Muscle layer of duodenum (tissue), 2 donors: ENCODE data around the gene GOLGB1.
"Not testable (repeated sequence)": the region's sequence is repeated elsewhere in the genome, so short reads cannot be mapped to it uniquely, and the experiment has no call there.

ENCODE experiments used
- H3K27ac ChIP-seq: one replicate; pipeline ENCODE4 v1.7.0; 2013; ENCODE audit warnings: mild to moderate bottlenecking, low read length
- H3K27me3 ChIP-seq: one replicate; pipeline ENCODE4 v1.7.0; 2013; ENCODE audit warnings: low read depth, mild to moderate bottlenecking, control low read depth, low read length
- H3K36me3 ChIP-seq, 2 donors: one replicate each; pipeline ENCODE4 v1.7.0; 2013; ENCODE audit warnings: low read length in 2 of 2, control low read depth in 1 of 2, mild to moderate bottlenecking in 1 of 2; ENCODE audit not compliant: insufficient read depth in 2 of 2, control insufficient read depth in 1 of 2
- H3K4me1 ChIP-seq, 2 donors: one replicate each; pipeline ENCODE4 v1.7.0; 2013; ENCODE audit warnings: low read length in 2 of 2, mild to moderate bottlenecking in 2 of 2, control low read depth in 1 of 2, moderate library complexity in 1 of 2; ENCODE audit not compliant: insufficient read depth in 2 of 2, control insufficient read depth in 1 of 2
- H3K4me3 ChIP-seq, 2 donors: one replicate each; pipeline ENCODE4 v1.7.0; 2013; ENCODE audit warnings: low read length in 2 of 2, low read depth in 1 of 2, mild to moderate bottlenecking in 1 of 2
- H3K9me3 ChIP-seq, 2 donors: one replicate each; pipeline ENCODE4 v1.7.0; 2013; ENCODE audit warnings: low read length in 2 of 2, control low read depth in 1 of 2, mild to moderate bottlenecking in 1 of 2; ENCODE audit not compliant: control insufficient read depth in 1 of 2
- donor health status: healthy.

GOLGB1 gene

DNA sequence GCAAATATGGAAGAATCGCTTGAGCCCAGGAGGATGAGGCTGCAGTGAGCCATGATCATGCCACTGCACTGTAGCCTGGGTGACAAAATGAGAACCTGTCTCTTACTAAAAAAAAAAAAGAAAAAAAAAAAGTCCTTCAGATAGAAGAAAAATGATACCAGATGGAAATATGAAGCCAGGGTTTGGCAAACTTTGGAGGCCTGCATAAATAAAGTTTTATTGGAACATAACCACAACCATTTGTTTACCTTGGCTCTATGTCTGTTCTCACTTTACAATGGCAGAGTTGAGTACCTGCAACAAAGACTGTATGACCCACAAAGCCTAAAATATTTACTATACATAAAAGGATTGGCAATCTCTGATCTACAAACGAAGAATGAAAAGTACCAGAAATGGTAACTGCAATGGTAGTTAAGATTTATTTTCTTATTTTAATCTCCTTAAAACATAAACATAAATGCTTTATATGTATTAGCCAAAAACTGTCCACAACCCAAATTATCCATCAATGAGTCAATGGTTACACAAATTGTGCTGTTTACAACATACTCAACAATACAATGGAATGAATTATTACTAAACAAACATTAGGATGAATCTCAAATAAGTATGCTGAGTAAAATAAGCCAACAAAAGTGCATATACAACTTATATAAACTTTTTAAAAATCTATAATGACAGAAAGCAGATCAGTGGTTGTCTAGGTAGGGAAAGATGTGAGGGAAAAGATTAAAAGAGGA lies 41.8 kb downstream of the GOLGB1 start:
- Histone ChIP-seq H3K4me3 (no peak overlapping the region), H3K27ac (no peak overlapping the region), H3K36me3 (peaks cover 6 to 33% of the 10 kb centered on the region in 2 donors), H3K9me3 (peaks cover 0 to 2% of the 10 kb centered on the region in 2 donors), H3K27me3 (no peaks in the 10 kb centered on the region), H3K4me1 (no peaks in the 10 kb centered on the region)

DNA sequence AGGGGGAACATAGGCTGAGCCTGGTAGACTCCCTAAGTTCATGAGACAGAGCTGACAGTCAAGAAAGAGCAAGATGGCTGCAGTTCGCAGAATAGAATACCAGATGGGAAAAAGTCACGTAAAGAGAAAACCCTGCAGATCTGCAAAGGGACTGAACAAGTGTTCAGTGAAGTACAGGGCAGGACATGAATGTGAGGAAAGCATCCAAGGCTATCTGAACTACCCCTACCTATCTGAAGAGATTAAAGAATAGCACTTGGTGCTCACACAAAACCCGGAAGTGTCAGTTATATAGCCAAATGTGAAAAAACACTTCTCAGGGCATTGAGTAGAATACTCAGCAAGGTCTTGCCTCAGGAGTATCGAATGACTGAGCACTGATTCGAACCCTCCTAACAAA lies 44.0 kb downstream of the GOLGB1 start:
- Histone ChIP-seq H3K27me3 (no peaks in the 10 kb centered on the region), H3K36me3 (peaks cover 18 to 42% of the 10 kb centered on the region in 2 donors), H3K9me3 (peaks cover 0 to 2% of the 10 kb centered on the region in 2 donors)

DNA sequence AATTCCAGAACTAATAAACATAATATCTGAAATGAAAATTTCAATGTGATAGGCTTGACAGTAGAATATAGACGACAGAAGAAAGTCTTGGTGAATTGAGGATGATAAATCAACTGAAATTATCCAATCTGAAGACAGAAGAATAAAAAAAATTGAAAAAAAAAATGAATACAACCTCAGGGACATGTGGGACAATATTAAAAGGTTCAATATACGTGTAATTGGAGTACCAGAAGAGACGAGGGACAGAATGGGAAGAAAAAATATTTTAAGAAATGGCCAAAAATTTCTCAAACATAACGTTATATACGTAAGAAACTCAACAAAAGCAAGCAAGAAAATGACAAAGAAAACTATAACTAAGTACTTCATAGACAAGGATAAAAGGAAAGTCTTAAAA lies 45.6 kb downstream of the GOLGB1 start:
- no peak overlapping the region for H3K4me3 ChIP-seq
- no peaks in the 10 kb centered on the region for H3K27me3 ChIP-seq
- peaks cover 0 to 2% of the 10 kb centered on the region in 2 donors for H3K9me3 ChIP-seq
- no peak overlapping the region for H3K27ac ChIP-seq
- H3K4me1 ChIP-seq = no peaks in the 10 kb centered on the region
- H3K36me3 ChIP-seq = peaks cover 23 to 42% of the 10 kb centered on the region in 2 donors

More for the DNA sequence above, 44.0 kb downstream of the GOLGB1 start:
- Histone ChIP-seq H3K4me1 (no peaks in the 10 kb centered on the region), H3K4me3 (no peak overlapping the region), H3K27ac (no peak overlapping the region)

DNA sequence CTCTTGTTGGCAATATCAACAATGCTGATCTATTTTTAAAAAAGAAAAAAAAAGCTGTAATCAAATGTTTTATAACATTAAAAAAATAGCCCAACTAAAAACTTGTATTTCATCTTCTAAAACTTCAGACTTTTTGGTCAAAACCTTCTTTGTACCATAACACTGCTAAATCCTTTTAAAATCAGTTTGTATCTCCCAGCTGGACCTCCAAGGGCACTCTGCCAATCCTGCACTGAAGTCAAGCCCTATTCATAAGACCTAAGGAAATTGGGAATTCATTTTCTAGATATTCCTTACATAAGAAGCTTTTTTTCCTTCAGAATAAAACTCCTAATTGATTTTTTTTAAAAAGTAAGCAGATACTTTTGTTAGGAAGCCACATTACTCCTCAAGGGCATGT lies 50.6 kb downstream of the GOLGB1 start:
- Histone ChIP-seq H3K4me3 (no peak overlapping the region), H3K27me3 (no peaks in the 10 kb centered on the region), H3K36me3 (peaks cover 39 to 49% of the 10 kb centered on the region in 2 donors), H3K4me1 (peaks cover 5 to 12% of the 10 kb centered on the region in 2 donors), H3K27ac (no peak overlapping the region), H3K9me3 (no peaks in the 10 kb centered on the region)

DNA sequence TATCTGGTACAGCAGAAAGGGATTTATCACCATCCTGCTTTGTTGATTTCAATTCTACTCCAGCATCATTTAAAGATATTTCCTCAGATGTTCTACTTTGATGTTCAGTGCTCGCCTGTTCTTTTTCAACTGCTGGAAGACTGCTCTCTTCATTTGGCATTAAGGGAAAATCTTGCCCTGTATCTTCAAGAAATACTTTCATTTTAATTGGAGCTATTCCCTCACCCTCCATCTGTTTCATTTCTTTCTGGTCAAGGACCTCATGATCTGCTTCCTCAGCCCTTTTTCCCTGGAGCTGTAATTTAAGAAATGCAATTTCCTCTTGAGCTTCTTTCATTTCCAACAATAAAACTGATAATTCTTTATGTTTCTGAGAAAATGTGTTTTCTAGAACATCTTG lies 51.1 kb downstream of the GOLGB1 start:
- Histone ChIP-seq H3K27ac (no peak overlapping the region), H3K27me3 (no peaks in the 10 kb centered on the region), H3K4me3 (no peak overlapping the region), H3K36me3 (peaks cover 36 to 46% of the 10 kb centered on the region in 2 donors), H3K4me1 (peaks cover 5 to 12% of the 10 kb centered on the region in 2 donors), H3K9me3 (no peaks in the 10 kb centered on the region)

DNA sequence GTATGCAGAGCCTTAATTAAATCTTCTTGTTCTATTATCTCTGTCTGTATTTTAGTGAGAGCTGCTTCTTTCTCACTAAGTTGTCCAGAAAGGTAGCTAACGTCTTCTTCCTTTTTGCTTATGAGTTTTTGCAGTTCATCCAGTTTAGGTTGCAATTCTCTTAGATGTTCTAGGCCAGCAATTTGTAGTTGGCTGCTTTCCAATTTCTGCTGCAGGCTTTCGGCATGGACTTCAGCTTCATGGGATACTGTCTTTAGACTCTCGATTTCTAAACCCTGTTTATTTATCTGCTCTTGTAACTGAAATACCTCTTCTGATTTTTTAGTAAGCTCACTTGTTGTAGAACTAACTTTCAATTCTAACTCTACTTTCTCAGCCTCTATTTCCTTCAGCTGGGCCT lies 53.4 kb downstream of the GOLGB1 start:
- Histone ChIP-seq H3K4me3 (no peak overlapping the region), H3K4me1 (peaks cover 5 to 12% of the 10 kb centered on the region in 2 donors), H3K36me3 (peaks cover 40 to 50% of the 10 kb centered on the region in 2 donors), H3K9me3 (no peaks in the 10 kb centered on the region), H3K27me3 (no peaks in the 10 kb centered on the region), H3K27ac (no peak overlapping the region)

DNA sequence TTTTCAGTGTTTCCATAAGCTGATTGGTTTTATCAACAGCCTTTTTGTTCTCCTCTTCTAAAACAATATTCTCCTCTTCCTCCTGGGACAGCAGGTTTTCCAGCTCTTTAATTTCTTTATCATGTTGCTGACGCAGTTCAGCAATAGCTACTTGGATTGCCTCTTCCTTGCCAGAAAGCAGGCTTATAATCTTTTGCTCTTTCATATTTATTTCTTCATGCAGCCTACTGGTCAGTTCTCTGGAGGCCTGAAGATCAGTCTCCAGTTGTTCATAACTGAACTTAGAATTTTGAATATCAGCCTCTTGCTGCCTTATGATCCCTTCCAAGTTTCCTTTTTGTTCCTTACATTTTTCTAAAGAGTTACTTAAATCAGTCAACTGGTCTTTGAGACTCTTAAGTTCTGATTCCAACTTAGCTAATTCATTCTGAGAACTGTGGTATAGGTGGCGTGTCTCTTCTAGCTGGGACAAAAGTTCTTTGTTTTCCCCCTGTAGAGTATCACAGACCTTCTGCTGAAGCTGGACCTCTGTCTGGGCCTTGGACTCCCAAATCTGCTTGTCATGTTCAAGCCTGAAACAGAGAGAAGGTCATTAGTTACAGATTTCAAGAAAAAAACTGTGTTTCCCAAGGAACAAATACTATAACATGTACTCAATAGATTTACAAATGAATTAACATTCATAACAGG lies 57.4 kb downstream of the GOLGB1 start:
- peaks cover 5 to 12% of the 10 kb centered on the region in 2 donors for H3K4me1 ChIP-seq
- H3K36me3 ChIP-seq = peaks cover 32 to 36% of the 10 kb centered on the region in 2 donors
- H3K4me3 ChIP-seq = no peak overlapping the region
- no peaks in the 10 kb centered on the region for H3K27me3 ChIP-seq
- H3K9me3 ChIP-seq = no peaks in the 10 kb centered on the region
- no peak overlapping the region for H3K27ac ChIP-seq

DNA sequence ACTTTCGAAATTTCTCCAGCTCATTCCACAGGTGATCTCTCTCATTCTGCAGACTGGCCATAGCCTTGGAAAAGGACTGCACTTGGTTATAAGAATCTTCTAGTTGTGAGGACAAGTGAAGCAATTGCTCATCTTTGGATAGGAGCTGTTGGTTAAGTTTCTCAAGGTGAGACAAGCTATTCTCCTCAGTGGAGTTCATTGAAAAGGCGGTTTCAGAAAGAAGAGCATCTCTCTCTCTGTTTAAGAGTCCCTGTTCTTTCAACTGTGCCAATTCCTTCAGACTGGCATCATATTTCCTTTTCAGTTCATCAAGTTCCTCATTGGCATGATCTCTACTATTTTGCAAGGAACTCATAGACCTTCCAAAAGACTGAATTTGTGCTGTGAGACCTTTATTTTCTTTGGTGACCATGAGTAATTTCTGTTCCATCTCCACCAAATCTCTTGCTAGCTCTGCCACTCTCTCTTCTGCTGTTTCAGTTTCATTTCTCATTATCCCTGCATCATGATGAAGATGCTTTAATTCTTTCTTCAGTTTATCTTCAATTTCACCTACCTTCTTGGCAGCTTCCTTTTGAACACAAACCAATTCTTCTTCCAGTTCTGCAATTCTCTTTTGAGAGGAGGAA lies 58.6 kb downstream of the GOLGB1 start:
- no peak overlapping the region for H3K27ac ChIP-seq
- H3K9me3 ChIP-seq = no peaks in the 10 kb centered on the region
- H3K4me3 ChIP-seq = no peak overlapping the region
- no peaks in the 10 kb centered on the region for H3K27me3 ChIP-seq
- H3K36me3 ChIP-seq = peaks cover 32 to 40% of the 10 kb centered on the region in 2 donors
- H3K4me1 ChIP-seq = peaks cover under 1 to 5% of the 10 kb centered on the region in 2 donors

DNA sequence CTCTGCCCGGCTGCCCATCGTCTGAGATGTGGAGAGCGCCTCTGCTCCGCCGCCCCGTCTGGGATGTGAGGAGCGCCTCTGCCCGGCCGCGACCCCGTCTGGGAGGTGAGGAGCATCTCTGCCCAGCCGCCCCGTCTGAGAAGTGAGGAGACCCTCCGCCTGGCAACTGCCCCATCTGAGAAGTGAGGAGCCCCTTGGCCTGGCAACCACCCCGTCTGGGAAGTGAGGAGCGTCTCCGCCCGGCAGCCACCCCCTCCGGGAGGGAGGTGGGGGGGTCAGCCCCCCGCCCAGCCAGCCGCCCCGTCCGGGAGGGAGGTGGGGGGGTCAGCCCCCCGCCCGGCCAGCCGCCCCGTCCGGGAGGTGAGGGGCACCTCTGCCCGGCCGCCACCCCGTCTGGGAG lies 60.8 kb downstream of the GOLGB1 start:
- H3K4me1 ChIP-seq, H3K27ac ChIP-seq, H3K9me3 ChIP-seq, H3K27me3 ChIP-seq, H3K4me3 ChIP-seq: not testable (repeated sequence)
- peaks cover 26 to 53% of the 10 kb centered on the region in 2 donors for H3K36me3 ChIP-seq

DNA sequence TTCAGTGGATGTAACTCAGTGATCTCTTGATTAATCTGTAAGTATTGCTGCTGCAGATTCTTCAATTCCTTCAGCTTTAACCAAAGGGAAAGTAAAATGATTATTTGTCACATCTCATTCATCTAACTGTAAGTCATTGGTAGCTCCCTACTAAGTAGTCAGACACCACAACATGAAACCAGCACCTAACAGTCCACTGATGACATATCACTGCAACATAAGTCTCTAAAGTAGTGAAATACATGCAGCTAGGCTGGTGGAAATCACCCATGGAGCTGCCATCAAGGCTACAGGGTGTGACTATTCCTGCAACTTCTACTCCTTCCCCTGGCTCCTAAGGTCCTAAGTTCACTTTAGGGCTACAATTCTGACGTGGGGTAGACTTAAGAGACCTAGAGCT lies 67.7 kb downstream of the GOLGB1 start:
- no peaks in the 10 kb centered on the region for H3K27me3 ChIP-seq
- H3K9me3 ChIP-seq = peaks cover 5 to 10% of the 10 kb centered on the region in 2 donors
- no peak overlapping the region for H3K27ac ChIP-seq
- H3K4me1 ChIP-seq = no peaks in the 10 kb centered on the region
- no peak overlapping the region for H3K4me3 ChIP-seq
- H3K36me3 ChIP-seq = peaks cover 41 to 61% of the 10 kb centered on the region in 2 donors

DNA sequence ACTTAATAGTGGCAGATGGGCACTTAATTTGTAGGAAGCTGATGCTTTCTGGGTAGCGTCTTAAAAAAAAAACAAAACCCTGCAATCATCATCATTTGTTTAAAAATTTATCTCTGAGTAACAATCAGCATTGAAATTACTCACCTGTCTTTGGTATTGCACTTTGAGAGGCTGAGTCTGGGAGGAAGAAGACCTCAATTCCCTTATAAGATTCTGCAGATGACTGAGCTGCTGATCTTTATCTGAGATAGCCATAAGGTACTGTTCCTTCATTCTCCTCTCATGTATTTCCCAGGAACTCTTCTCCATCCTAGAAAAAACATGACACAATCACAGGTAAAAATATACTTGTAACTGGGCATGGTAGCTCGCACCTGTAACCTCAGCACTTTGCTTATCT lies 72.4 kb downstream of the GOLGB1 start:
- no peaks in the 10 kb centered on the region for H3K27me3 ChIP-seq
- H3K36me3 ChIP-seq = peaks cover 58 to 59% of the 10 kb centered on the region in 2 donors
- no peaks in the 10 kb centered on the region for H3K9me3 ChIP-seq
- no peak overlapping the region for H3K27ac ChIP-seq
- H3K4me3 ChIP-seq = no peak overlapping the region
- H3K4me1 ChIP-seq = no peaks in the 10 kb centered on the region
